ENCODE data around the gene AGPAT1. TPM values are rescaled to one million over a fixed set of nuclear protein-coding genes. Genes with fewer than 3 reads are reported as not detected.
A peak's percentile ranks its signal among the peaks of the same experiment; 100 is the strongest.

Gene AGPAT1
- total and polyA plus RNA-seq, 2 of the 13 experiments (the other 11 are each of a cell fraction or from before 2014, with no cell fraction given): 51.3 to 139 TPM

DNA sequence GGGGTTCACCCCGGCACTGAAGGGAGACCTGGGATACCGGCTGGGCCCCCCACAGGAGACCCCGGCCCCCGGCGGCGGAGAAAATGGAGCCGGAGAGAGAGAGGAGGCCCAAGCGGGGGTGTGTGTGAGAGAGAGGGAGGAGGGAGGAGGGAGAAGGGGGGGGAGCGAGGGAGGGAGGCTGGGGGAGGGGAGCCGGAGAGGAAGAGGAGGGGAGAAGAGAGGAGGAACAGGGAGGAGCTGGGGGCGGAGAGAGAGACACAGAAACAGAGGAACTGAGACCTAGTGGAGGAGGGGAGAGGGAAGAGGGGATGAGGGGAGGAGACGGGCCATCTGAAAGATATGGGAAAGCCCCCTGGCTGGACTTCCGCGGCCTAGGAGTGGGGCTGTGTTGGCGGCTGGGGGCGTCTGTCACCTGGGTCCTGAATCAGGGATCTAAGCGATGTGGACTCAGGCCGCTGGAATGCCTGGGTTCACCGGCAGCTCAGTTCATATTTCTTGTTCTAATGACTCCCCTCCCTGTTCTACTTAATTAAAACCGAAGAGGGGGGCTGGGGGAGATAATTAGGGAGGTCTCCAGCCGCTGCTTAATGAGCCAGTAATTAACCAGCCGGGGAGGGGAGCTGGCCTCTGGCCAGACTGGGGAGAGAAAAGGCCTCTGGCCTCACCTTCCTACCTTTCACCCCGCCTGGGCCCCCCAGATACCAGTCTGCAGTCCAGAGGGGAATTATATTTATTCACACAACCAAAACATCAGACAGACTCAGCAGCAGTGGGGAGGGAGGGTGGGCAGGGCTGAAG, 14.4 kb upstream of the AGPAT1 start, which contains the start of gene PBX2 (continued):
- TF ChIP-seq ZNF556 (CRISPR knock-in tag; IDR thresholded peaks at IDR 0.05; ENCODE audit: borderline replicate concordance) (peak; percentile 77; the same call in 1 of the 2 replicates), ARID5B (CRISPR knock-in tag; IDR thresholded peaks at IDR 0.05) (peak; percentile 33; the same call in 1 of the 2 replicates), REL (CRISPR knock-in tag; conservative IDR thresholded peaks at IDR 0.05) (no peak), ZNF747 (CRISPR knock-in tag; IDR thresholded peaks at IDR 0.05; ENCODE audit: borderline replicate concordance) (0 out of 2 replicates have a peak, but pooled peaks have one; percentile 39), FOXO1 (CRISPR knock-in tag; IDR thresholded peaks at IDR 0.05) (peak; percentile 43; the same call in 1 of the 2 replicates), ZNF570 (CRISPR knock-in tag; IDR thresholded peaks at IDR 0.05; ENCODE audit: borderline replicate concordance) (no peak), ZNF317 (CRISPR knock-in tag; IDR thresholded peaks at IDR 0.05) (0 out of 2 replicates have a peak, but pooled peaks have one; percentile 69), ZNF878 (CRISPR knock-in tag; IDR thresholded peaks at IDR 0.05) (no peak), TEAD3 (CRISPR knock-in tag; optimal IDR thresholded peaks at IDR 0.05; ENCODE audit: borderline replicate concordance) (peak; percentile 48), SSRP1 (CRISPR knock-in tag; IDR thresholded peaks at IDR 0.05) (no peak)
- TF ChIP-seq, protein P1, sequence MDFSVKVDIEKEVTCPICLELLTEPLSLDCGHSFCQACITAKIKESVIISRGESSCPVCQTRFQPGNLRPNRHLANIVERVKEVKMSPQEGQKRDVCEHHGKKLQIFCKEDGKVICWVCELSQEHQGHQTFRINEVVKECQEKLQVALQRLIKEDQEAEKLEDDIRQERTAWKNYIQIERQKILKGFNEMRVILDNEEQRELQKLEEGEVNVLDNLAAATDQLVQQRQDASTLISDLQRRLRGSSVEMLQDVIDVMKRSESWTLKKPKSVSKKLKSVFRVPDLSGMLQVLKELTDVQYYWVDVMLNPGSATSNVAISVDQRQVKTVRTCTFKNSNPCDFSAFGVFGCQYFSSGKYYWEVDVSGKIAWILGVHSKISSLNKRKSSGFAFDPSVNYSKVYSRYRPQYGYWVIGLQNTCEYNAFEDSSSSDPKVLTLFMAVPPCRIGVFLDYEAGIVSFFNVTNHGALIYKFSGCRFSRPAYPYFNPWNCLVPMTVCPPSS (IDR thresholded peaks at IDR 0.05): no peak
- TF ChIP-seq, protein P2, sequence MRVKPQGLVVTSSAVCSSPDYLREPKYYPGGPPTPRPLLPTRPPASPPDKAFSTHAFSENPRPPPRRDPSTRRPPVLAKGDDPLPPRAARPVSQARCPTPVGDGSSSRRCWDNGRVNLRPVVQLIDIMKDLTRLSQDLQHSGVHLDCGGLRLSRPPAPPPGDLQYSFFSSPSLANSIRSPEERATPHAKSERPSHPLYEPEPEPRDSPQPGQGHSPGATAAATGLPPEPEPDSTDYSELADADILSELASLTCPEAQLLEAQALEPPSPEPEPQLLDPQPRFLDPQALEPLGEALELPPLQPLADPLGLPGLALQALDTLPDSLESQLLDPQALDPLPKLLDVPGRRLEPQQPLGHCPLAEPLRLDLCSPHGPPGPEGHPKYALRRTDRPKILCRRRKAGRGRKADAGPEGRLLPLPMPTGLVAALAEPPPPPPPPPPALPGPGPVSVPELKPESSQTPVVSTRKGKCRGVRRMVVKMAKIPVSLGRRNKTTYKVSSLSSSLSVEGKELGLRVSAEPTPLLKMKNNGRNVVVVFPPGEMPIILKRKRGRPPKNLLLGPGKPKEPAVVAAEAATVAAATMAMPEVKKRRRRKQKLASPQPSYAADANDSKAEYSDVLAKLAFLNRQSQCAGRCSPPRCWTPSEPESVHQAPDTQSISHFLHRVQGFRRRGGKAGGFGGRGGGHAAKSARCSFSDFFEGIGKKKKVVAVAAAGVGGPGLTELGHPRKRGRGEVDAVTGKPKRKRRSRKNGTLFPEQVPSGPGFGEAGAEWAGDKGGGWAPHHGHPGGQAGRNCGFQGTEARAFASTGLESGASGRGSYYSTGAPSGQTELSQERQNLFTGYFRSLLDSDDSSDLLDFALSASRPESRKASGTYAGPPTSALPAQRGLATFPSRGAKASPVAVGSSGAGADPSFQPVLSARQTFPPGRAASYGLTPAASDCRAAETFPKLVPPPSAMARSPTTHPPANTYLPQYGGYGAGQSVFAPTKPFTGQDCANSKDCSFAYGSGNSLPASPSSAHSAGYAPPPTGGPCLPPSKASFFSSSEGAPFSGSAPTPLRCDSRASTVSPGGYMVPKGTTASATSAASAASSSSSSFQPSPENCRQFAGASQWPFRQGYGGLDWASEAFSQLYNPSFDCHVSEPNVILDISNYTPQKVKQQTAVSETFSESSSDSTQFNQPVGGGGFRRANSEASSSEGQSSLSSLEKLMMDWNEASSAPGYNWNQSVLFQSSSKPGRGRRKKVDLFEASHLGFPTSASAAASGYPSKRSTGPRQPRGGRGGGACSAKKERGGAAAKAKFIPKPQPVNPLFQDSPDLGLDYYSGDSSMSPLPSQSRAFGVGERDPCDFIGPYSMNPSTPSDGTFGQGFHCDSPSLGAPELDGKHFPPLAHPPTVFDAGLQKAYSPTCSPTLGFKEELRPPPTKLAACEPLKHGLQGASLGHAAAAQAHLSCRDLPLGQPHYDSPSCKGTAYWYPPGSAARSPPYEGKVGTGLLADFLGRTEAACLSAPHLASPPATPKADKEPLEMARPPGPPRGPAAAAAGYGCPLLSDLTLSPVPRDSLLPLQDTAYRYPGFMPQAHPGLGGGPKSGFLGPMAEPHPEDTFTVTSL (CRISPR knock-in tag; IDR thresholded peaks at IDR 0.05; ENCODE audit: borderline replicate concordance): no peak
- TF ChIP-seq, protein P3, sequence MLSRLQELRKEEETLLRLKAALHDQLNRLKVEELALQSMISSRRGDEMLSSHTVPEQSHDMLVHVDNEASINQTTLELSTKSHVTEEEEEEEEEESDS (CRISPR knock-in tag; IDR thresholded peaks at IDR 0.05; ENCODE audit: borderline replicate concordance): no peak
- TF ChIP-seq, protein P4, sequence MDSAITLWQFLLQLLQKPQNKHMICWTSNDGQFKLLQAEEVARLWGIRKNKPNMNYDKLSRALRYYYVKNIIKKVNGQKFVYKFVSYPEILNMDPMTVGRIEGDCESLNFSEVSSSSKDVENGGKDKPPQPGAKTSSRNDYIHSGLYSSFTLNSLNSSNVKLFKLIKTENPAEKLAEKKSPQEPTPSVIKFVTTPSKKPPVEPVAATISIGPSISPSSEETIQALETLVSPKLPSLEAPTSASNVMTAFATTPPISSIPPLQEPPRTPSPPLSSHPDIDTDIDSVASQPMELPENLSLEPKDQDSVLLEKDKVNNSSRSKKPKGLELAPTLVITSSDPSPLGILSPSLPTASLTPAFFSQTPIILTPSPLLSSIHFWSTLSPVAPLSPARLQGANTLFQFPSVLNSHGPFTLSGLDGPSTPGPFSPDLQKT (CRISPR knock-in tag; IDR thresholded peaks at IDR 0.05; ENCODE audit: borderline replicate concordance): no peak
